CD1c-positive myeloid dendritic cell (primary cell): ENCODE data around the gene GHRHR.

Source experiments
- DNase-seq: peaks from one replicate; pipeline ENCODE4 v3.0.0-alpha.2; 2016; ENCODE audit errors: extremely low spot score

Gene GHRHR

GRCh38 chr7:30928254-30928872 is 35.4 kb upstream of the GHRHR start:
- no peak for DNase-seq

GRCh38 chr7:30929686-30930085 is 34.1 kb upstream of the GHRHR start:
- DNase-seq: no peak

GRCh38 chr7:30930621-30931020 is 33.1 kb upstream of the GHRHR start:
- DNase-seq: no peak

GRCh38 chr7:30931161-30931928 is 32.4 kb upstream of the GHRHR start:
- no peak for DNase-seq

- DNase-seq: no peak
These were observed 31.7 kb upstream of the GHRHR start for GRCh38 chr7:30931929-30932540.

GRCh38 chr7:30932562-30932961 is 31.2 kb upstream of the GHRHR start:
- DNase-seq: no peak

GRCh38 chr7:30933124-30933974 is 30.4 kb upstream of the GHRHR start:
- DNase-seq: no peak

GRCh38 chr7:30934225-30934624 is 29.5 kb upstream of the GHRHR start:
- no peak for DNase-seq

- DNase-seq: no peak
These were observed 28.8 kb upstream of the GHRHR start for GRCh38 chr7:30934732-30935568.

GRCh38 chr7:30935569-30935877 is 28.2 kb upstream of the GHRHR start:
- no peak for DNase-seq

- no peak for DNase-seq
These were observed 27.0 kb upstream of the GHRHR start for GRCh38 chr7:30936650-30937245.

- DNase-seq: no peak
These were observed 26.3 kb upstream of the GHRHR start for GRCh38 chr7:30937416-30937815.

- DNase-seq: peak; percentile 56
These were observed 25.1 kb upstream of the GHRHR start for GRCh38 chr7:30938435-30939316.

- no peak for DNase-seq
These were observed 22.0 kb upstream of the GHRHR start for GRCh38 chr7:30941582-30942323.

- no peak for DNase-seq
These were observed 13.6 kb upstream of the GHRHR start for GRCh38 chr7:30950197-30950596.

- no peak for DNase-seq
These were observed 8.8 kb upstream of the GHRHR start for GRCh38 chr7:30954914-30955313.

- no peak for DNase-seq
These were observed 7.0 kb upstream of the GHRHR start for GRCh38 chr7:30956704-30957103.

GRCh38 chr7:30965372-30965771 is 1.6 kb downstream of the GHRHR start:
- no peak for DNase-seq

GRCh38 chr7:30965883-30966282 is 2.1 kb downstream of the GHRHR start:
- DNase-seq: no peak
